IPS-11a (cell line): ENCODE results near the gene SAMD11.

ENCODE experiments used
- H3K4me3 ChIP-seq: one replicate; pipeline ENCODE4 v1.5.1; 2013; ENCODE audit warnings: low read depth, low read length, control low read depth

The SAMD11 gene

DNA sequence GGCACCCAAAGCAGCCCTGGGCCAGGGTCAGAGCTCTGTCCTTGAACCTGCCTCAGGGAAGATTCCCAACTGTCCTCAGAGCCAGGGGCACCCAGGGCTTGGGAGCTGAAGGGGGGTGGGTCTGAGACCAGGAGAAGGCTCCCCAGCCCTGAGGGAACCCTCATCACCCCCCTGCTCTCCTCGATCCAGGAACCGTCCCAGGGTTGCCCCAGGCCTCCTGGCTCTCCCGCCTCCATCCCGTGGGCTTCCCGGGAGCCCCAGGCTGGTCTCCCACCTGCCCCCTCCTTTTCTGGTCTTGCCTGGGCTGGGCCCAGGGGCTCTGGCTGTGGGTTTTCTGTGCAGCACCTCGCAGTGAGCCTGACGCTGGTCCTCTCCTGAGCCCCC, 6.7 kb upstream of the SAMD11 start:
- no peak overlapping the region for H3K4me3 ChIP-seq

DNA sequence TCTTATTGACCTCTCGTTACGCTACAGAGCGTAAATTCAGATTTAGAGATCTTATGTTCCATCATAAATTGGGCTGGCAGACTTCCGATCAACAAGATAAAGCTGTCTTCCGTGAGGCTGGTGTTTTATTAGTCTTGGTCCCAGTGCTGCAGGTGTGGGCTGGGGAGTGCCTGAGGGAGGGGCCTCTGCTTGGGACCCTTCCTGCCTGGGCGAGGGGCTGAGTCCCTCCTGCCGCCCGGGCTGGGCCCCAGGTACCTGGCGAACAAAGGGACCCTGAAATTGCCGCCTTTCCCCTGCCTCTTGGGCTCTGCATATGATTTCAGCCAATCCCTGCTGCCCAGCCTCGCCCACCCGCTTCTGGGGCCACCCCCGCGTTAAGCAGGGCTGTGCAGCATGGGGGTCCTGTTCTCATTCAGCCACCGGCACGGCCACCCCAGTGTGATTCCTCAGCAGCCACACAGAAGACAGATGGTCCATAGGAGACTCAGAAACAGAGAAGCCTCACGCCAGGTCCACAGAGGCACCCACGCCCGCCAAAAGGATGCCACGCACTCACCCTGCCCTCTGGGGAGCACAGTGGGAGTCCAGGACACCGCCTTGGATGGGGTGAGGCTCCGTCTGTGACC, 6.1 kb upstream of the SAMD11 start:
- no peak overlapping the region for H3K4me3 ChIP-seq

GRCh38 chr1:918353-918752, 5.4 kb upstream of the SAMD11 start:
- H3K4me3 ChIP-seq, result no peak overlapping the region

DNA sequence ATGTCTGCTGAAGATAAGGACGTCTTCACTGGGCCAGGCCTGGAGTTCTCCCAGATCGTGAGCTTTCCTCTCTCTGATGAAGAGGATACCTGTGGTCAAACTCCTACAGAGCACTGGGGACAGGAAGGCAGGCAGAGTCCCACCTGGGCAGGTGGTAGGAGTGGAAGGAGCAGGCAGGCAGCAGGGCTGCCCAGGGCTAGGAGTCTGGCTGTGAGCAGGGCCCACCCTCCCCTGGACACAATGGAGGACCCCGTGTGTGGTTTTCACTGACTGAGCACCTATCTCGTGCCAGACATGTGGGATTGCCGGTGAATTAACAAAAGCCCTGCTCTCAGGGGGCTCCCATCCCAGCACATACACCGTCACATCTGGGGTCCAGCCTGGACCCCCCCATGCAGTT, 4.9 kb upstream of the SAMD11 start:
- H3K4me3 ChIP-seq, result no peak overlapping the region

DNA sequence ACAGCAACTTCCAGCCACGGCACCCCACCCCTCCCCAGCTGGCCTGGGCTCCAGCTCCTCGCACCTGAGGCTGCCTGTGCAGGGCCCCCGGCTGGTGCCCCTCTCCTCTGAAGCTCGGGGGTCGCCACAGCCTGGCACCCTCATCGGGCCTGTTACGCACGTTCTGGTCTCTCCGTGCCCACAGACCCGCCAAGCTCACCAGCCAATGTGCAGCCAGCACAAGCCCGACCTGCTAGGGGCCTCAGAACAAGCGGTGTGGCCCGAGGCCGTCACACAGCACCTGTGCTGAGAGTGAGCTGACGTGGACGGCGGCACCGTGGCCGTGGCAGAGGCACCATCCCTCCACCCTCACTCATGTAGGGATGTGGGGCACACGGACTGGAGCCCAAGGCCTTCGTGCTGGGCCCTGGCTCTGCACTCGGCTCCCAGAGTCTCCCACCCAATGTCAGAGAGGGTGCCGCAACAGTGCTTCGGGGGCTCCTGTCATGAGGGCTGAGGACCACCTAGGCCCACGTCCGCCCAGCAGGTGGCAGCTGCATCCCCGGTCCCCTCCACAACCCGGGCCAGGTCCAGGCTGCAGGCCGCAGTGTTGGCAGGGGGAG, 4.4 kb upstream of the SAMD11 start:
- H3K4me3 ChIP-seq, result no peak overlapping the region

- no peak overlapping the region for H3K4me3 ChIP-seq
These were observed 3.7 kb upstream of the SAMD11 start for GRCh38 chr1:920010-920409.

DNA sequence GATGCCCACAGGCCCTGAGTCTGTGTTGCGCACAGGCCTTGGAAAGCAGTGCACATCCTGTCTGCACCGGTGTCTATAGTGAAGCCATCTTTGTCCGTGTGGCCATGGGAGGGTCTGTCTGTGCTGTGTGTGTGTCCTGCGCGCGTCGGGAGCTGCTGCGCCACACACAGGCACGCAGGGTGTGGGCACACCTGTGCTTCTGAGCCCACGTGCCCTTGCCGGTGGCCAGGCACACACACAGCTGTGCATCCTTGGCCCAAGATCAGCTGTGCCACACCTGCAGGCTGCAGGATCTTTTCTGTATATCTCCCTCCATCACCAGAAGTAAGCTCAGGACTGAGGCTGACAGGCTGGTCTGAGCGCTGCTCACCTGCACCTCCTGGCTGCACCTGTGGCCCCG, 3.2 kb upstream of the SAMD11 start:
- no peak overlapping the region for H3K4me3 ChIP-seq

- no peak overlapping the region for H3K4me3 ChIP-seq
These were observed 2.5 kb upstream of the SAMD11 start for GRCh38 chr1:921011-921837.

- H3K4me3 ChIP-seq, result peak overlapping the region; percentile 8
These were observed 400 bp downstream of the SAMD11 start for GRCh38 chr1:923991-924655.

GRCh38 chr1:924656-925560, 1.2 kb downstream of the SAMD11 start:
- peak overlapping the region; percentile 20 for H3K4me3 ChIP-seq

GRCh38 chr1:925561-926421, 2.1 kb downstream of the SAMD11 start:
- H3K4me3 ChIP-seq, result peak overlapping the region; percentile 13

GRCh38 chr1:927234-927633, 3.5 kb downstream of the SAMD11 start:
- H3K4me3 ChIP-seq, result no peak overlapping the region

DNA sequence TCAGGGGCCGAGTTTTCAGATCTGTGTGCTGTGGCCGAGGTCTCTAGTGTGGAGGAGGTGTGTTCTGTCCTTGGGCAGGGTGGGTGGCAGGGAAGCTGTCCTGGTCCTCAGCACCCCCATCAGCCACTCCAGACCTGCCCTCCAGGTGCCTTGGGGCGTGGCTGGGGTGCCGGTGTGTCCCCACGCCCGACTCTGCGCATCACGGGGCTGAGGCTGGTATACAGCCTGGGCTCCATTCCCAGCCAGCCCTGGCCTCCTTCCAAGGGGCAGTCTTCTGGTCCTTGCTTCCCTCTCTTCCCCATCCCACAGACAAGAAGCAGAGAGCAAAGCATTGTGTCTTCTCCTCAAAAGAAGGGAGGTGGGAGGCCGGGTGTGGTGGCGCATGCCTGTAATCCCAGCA, 4.0 kb downstream of the SAMD11 start:
- no peak overlapping the region for H3K4me3 ChIP-seq

- H3K4me3 ChIP-seq, result no peak overlapping the region
These were observed 5.3 kb downstream of the SAMD11 start for GRCh38 chr1:928825-929661.

DNA sequence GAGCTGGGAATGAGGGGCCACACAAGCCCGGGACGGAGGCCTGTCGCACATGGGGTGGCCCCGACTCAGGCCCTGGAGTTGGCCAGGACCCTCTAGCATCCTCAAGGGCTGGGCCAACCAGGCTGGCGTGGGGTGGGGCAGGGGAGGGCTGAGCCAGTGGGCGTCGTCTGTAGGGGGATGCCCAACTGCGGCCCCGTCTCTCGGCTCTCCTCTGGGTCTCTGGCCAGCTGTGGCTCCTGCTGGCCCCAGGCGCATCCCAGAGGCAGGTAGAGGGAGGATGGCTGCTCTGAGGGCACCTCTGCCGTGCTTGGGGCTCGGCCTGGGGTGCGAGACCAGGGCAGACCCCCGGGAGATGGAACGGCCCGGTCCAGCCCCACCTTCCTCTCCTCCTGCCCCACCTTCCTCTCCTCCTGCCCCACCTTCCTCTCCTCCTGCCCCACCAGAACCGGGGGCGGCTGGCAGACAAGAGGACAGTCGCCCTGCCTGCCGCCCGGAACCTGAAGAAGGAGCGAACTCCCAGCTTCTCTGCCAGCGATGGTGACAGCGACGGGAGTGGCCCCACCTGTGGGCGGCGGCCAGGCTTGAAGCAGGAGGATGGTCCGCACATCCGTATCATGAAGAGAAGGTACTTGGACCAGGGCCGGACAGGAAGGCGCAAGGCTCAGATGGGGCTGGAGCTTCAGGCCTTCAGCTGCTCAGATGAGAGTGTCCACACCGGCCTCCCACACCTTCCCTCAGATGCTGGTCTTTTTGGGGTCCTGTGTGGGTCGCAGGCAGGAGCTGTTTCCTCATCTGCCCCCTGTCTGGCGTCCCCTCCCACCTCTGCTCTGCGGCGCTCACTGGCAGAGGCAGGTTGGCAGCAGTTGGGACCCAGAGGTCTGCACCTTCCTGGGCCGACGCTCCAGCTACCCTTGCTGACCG, 6.2 kb downstream of the SAMD11 start:
- H3K4me3 ChIP-seq, result no peak overlapping the region

DNA sequence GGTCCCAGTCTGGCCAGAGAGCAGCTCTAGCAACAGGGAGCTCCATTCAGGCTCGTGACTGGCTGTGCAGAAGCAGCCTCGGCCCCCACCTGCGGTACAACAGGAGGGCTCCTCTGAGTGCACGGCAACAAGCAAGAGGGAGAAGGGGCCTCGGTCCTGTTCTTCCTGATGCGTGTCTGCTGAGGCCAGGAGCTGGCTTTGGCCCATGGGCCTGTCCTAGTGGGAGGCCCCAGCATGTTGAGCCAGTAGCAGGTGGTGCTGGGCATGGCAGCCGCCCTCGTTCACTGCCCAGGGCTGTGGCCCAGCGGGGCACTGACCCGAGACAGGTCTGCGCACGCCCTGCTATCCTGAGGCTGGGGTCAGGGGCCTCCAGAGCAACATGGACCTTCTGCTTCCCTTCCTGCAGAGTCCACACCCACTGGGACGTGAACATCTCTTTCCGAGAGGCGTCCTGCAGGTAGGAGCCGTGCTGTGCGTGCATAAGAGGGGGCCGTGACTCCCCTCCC, 7.0 kb downstream of the SAMD11 start:
- no peak overlapping the region for H3K4me3 ChIP-seq

GRCh38 chr1:931380-932172, 7.9 kb downstream of the SAMD11 start:
- no peak overlapping the region for H3K4me3 ChIP-seq
